MCF 10A (cell line): ENCODE data around the gene LSR. TPM values are rescaled to one million over a fixed set of nuclear protein-coding genes. Genes with fewer than 3 reads are reported as not detected.

ENCODE experiments used
- BruUV-seq: library from RNA; stranded (reverse); fragments of 400-500 nt; replicated peaks from 2 replicates; lab custom pipeline; 2021; lab: Mats Ljungman, UMichigan
- CTCF ChIA-PET: fragments of 300-600 bp; sonication (Branson Sonifier 250); formaldehyde crosslinking; extraction: SDS; loops from one replicate; lab custom pipeline; 2021; ENCODE audit warnings: antibody characterized with exemption, inconsistent platforms; lab: Yijun Ruan, JAX
- POLR2A ChIA-PET: fragments of 300-600, 350-650 bp; sonication (Branson Sonifier 250); formaldehyde crosslinking; extraction: SDS; loops from one replicate; lab custom pipeline; 2020; ENCODE audit warnings: antibody characterized with exemption, inconsistent platforms; lab: Yijun Ruan, JAX
- DNase-seq: peaks from one replicate; pipeline ENCODE4 v3.0.0-alpha.2; 2018; ENCODE audit not compliant: unreplicated experiment
- H3K27ac Mint-ChIP-seq: one replicate; pipeline ENCODE4 v1.8.0; 2022; ENCODE audit warnings: mild to moderate bottlenecking, low read depth, mixed read lengths; ENCODE audit not compliant: unreplicated experiment
- H3K27me3 Mint-ChIP-seq: one replicate; pipeline ENCODE4 v1.8.0; 2022; ENCODE audit warnings: mixed read lengths; ENCODE audit not compliant: insufficient read depth, unreplicated experiment
- H3K36me3 Mint-ChIP-seq: one replicate; pipeline ENCODE4 v1.8.0; 2022; ENCODE audit warnings: mild to moderate bottlenecking, moderate library complexity, mixed read lengths; ENCODE audit not compliant: insufficient read depth, unreplicated experiment
- H3K4me1 Mint-ChIP-seq: one replicate; pipeline ENCODE4 v1.8.0; 2022; ENCODE audit warnings: mixed read lengths; ENCODE audit not compliant: insufficient read depth, unreplicated experiment
- H3K4me3 Mint-ChIP-seq: one replicate; pipeline ENCODE4 v1.8.0; 2022; ENCODE audit warnings: mild to moderate bottlenecking, moderate library complexity, mixed read lengths; ENCODE audit not compliant: unreplicated experiment
- H3K9me3 Mint-ChIP-seq: one replicate; pipeline ENCODE4 v1.8.0; 2022; ENCODE audit warnings: mixed read lengths; ENCODE audit not compliant: unreplicated experiment
- intact Hi-C: fragments of 100-400 bp; cut with micrococcal nuclease; formaldehyde crosslinking; loops from 2 replicates; pipeline ENCODE4 v1.14.1; 2022
- total RNA-seq: library from RNA; stranded (reverse); gene quantifications from 2 replicates; pipeline ENCODE4 v1.2.3, GENCODE V29; 2022
- TF ChIP-seq, protein P1 (sequence below): fragments of 200-600 bp; IDR thresholded peaks from one replicate; pipeline ENCODE4 v1.8.0; 2022; ENCODE audit warnings: antibody characterized with exemption, mild to moderate bottlenecking; ENCODE audit not compliant: unreplicated experiment

LSR gene
- total RNA-seq, 1 experiment from 2014 or later, result 64.1 TPM

DNA sequence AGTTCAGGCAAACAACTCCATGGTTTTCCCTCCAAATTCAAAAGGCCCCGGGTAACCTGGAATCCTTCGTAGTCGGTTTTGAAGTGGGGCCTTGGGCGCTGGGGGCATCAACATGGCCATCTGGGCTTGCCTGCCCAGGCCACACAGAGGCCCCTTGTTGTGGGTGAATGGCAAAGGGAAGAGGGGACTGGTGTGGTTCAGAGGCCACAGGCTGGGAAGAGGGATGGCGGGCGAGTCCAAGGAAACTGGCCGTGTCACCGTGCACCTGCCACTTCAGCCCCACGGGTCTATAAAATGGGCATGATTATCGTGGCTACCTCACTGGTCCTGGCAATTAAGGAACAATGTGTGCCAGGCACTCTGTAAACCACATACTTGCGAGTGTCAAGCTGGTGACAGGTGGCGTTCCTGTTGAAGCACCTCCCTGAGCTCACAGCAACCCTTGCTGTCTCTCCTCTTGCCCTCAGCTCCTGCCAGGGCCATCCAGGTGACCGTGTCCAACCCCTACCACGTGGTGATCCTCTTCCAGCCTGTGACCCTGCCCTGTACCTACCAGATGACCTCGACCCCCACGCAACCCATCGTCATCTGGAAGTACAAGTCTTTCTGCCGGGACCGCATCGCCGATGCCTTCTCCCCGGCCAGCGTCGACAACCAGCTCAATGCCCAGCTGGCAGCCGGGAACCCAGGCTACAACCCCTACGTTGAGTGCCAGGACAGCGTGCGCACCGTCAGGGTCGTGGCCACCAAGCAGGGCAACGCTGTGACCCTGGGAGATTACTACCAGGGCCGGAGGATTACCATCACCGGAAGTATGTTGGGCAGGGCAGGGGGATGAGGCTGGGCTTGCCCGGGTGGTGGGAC is 1.3 kb downstream of the LSR start:
- Mint-ChIP-seq H3K9me3 (no peaks in the 10 kb centered on the region), H3K36me3 (peaks cover 43% of the 10 kb centered on the region), H3K4me3 (peak overlapping the region; percentile 92), H3K4me1 (peaks cover 16% of the 10 kb centered on the region), H3K27ac (peak overlapping the region; percentile 99), H3K27me3 (no peaks in the 10 kb centered on the region)
- intact Hi-C loops, result loop anchor here (10.0 kb wide), 1 partner anchor 185 kb away; no protein-coding TSS in a partner anchor
- BruUV-seq, result no TSS peak
- no peak for DNase-seq
- TF ChIP-seq, protein P1, sequence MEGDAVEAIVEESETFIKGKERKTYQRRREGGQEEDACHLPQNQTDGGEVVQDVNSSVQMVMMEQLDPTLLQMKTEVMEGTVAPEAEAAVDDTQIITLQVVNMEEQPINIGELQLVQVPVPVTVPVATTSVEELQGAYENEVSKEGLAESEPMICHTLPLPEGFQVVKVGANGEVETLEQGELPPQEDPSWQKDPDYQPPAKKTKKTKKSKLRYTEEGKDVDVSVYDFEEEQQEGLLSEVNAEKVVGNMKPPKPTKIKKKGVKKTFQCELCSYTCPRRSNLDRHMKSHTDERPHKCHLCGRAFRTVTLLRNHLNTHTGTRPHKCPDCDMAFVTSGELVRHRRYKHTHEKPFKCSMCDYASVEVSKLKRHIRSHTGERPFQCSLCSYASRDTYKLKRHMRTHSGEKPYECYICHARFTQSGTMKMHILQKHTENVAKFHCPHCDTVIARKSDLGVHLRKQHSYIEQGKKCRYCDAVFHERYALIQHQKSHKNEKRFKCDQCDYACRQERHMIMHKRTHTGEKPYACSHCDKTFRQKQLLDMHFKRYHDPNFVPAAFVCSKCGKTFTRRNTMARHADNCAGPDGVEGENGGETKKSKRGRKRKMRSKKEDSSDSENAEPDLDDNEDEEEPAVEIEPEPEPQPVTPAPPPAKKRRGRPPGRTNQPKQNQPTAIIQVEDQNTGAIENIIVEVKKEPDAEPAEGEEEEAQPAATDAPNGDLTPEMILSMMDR, result no peak
- ChIA-PET POLR2A (interaction anchor here (0.6 kb wide), 1 partner anchor 16 kb away, joined by 3 read pairs; no protein-coding TSS in a partner anchor), CTCF (interaction anchor here (0.6 to 1.6 kb wide), 3 partner anchors 135 to 191 kb away, joined by 3 to 5 read pairs (median 4); no protein-coding TSS in a partner anchor)

- CTCF ChIA-PET, result interaction anchor here (0.6 to 1.6 kb wide), 4 partner anchors 110 to 185 kb away, joined by 3 to 5 read pairs (median 4); no protein-coding TSS in a partner anchor
- POLR2A ChIA-PET, result interaction anchor here (1.3 to 1.4 kb wide), 2 partner anchors 9 to 12 kb away, joined by 3 to 4 read pairs; no protein-coding TSS in a partner anchor
- DNase-seq, result no peak
- Mint-ChIP-seq H3K36me3 (peaks cover 52% of the 10 kb centered on the region), H3K4me1 (peaks cover 16% of the 10 kb centered on the region), H3K9me3 (no peaks in the 10 kb centered on the region), H3K4me3 (no peak overlapping the region), H3K27me3 (no peaks in the 10 kb centered on the region), H3K27ac (no peak overlapping the region)
- no TSS peak for BruUV-seq
- intact Hi-C loops, result no loop called here
- TF ChIP-seq, protein P1, result no peak
Measured at GRCh38 chr19:35251456-35251855, 2.7 kb downstream of the LSR start.

GRCh38 chr19:35253316-35254286 is 4.8 kb downstream of the LSR start:
- H3K36me3 Mint-ChIP-seq, result peaks cover 52% of the 10 kb centered on the region
- H3K27ac Mint-ChIP-seq, result no peak overlapping the region
- no peaks in the 10 kb centered on the region for H3K9me3 Mint-ChIP-seq
- TF ChIP-seq, protein P1, result no peak
- CTCF ChIA-PET, result interaction anchor here (1.5 kb wide), 1 partner anchor 15 kb away, joined by 3 read pairs; the partner anchor contains the start of gene USF2
- POLR2A ChIA-PET, result interaction anchor here (1.1 kb wide), 1 partner anchor 11 kb away, joined by 3 read pairs; no protein-coding TSS in a partner anchor
- H3K27me3 Mint-ChIP-seq, result no peaks in the 10 kb centered on the region
- BruUV-seq, result no TSS peak
- intact Hi-C loops, result no loop called here
- no peak for DNase-seq
- peaks cover 7% of the 10 kb centered on the region for H3K4me1 Mint-ChIP-seq
- H3K4me3 Mint-ChIP-seq, result no peak overlapping the region
